ENCODE results near the gene ARFGAP2. TPM values are rescaled to one million over a fixed set of nuclear protein-coding genes. Genes with fewer than 3 reads are reported as not detected.

Gene ARFGAP2
- total and polyA plus RNA-seq, 10 donors: 46.7 to 216 (median 93.6) TPM

DNA sequence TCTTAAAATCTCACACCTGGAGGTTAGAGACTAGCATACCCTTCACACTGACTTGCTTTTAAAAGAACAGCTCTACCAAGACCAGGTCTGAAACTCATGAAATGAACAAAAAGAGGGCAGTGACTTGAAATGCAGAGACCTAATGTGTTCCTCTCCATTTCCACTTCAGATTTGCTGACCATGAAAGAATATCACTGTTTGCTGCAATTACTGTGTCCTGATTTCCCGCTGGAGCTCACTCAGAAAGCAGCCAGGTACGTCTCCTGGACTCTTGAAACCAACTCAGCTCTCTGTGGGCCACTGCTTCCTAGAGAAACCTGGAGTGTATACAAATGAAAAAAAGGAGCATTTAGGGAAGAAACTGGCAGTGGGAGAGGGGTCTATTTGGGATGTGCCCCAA is 39.2 kb downstream of the ARFGAP2 start:
- intact Hi-C loops (cut with DNase I; ENCODE audit: low total_unique reads): no loop called here
- Histone ChIP-seq H3K9me3 (no peaks in the 10 kb centered on the region), H3K27me3 (replicated peaks in 1 of 7) (no peaks in the 10 kb centered on the region), H3K36me3 (peaks cover 0 to 27% (median 10%) of the 10 kb centered on the region in 6 donors), H3K4me3 (no peak overlapping the region), H3K4me1 (no peaks in the 10 kb centered on the region), H3K27ac (no peak overlapping the region)
- no peak for DNase-seq
- 93 to 100% (median 95%) methylated on average over 2 of the region's 2 CpGs for WGBS, 5 donors
- TF ChIP-seq POLR2A (IDR thresholded peaks at IDR 0.05) (no peak), POLR2AphosphoS5 (IDR thresholded peaks at IDR 0.05) (no peak)
- TF ChIP-seq, protein P1, sequence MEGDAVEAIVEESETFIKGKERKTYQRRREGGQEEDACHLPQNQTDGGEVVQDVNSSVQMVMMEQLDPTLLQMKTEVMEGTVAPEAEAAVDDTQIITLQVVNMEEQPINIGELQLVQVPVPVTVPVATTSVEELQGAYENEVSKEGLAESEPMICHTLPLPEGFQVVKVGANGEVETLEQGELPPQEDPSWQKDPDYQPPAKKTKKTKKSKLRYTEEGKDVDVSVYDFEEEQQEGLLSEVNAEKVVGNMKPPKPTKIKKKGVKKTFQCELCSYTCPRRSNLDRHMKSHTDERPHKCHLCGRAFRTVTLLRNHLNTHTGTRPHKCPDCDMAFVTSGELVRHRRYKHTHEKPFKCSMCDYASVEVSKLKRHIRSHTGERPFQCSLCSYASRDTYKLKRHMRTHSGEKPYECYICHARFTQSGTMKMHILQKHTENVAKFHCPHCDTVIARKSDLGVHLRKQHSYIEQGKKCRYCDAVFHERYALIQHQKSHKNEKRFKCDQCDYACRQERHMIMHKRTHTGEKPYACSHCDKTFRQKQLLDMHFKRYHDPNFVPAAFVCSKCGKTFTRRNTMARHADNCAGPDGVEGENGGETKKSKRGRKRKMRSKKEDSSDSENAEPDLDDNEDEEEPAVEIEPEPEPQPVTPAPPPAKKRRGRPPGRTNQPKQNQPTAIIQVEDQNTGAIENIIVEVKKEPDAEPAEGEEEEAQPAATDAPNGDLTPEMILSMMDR (IDR thresholded peaks at IDR 0.05 in 8 of 11, conservative IDR thresholded peaks at IDR 0.05 in 3 of 11): no peak

DNA sequence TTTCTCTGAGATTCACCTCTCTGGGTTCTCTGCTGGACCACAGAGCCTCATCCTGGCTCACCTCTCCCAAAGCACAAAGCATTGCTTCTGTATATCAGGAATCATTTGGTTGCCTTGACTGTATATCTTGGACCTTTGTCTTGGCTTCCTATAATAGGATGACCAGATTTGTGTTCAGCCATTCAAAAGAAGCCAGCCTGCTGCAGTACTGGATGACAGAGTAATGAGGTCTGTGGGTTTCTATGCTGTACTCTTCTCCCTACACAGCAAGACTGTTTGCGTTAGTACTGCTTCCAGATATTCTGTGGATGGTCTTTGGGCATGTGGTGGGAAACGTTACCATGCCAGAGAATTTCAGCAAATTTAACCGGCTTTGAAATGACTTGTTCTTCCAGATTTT is 39.8 kb downstream of the ARFGAP2 start:
- Histone ChIP-seq H3K36me3 (peaks cover 0 to 27% (median 10%) of the 10 kb centered on the region in 6 donors), H3K9me3 (no peaks in the 10 kb centered on the region), H3K27me3 (replicated peaks in 1 of 7) (no peaks in the 10 kb centered on the region), H3K27ac (no peak overlapping the region), H3K4me1 (no peaks in the 10 kb centered on the region), H3K4me3 (no peak overlapping the region)
- intact Hi-C loops (cut with DNase I; ENCODE audit: low total_unique reads): no loop called here
- DNase-seq: no peak
- no peak for TF ChIP-seq POLR2A (IDR thresholded peaks at IDR 0.05)
- 92 to 95% (median 94%) methylated on average over 3 of the region's 3 CpGs for WGBS, 5 donors

DNA sequence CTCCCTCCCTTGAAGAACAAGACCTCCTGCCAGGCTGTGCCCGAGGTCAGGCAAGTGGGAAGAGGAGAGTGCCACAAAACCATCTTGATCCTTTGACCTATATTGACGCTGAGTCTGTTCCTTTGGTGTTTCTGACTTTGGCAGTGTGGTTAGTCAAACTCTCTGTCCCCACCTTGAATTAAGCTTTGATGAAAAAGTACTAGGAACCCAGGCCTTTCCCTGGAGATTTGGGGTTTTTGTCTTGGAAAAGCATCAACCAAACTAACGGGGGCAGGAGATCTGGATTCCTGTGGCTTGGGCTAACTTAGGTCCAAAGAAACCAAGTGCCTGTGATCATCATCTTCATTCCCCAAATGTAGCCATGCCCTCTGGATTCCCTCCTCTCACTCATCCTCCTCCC is 40.4 kb downstream of the ARFGAP2 start:
- WGBS, 5 donors: 67 to 91% (median 81%) methylated on average over 3 of the region's 3 CpGs
- TF ChIP-seq, protein P1 (IDR thresholded peaks at IDR 0.05 in 8 of 11, conservative IDR thresholded peaks at IDR 0.05 in 3 of 11): no peak
- TF ChIP-seq POLR2A (IDR thresholded peaks at IDR 0.05) (no peak), POLR2AphosphoS5 (IDR thresholded peaks at IDR 0.05) (no peak)
- intact Hi-C loops (cut with DNase I; ENCODE audit: low total_unique reads): no loop called here

DNA sequence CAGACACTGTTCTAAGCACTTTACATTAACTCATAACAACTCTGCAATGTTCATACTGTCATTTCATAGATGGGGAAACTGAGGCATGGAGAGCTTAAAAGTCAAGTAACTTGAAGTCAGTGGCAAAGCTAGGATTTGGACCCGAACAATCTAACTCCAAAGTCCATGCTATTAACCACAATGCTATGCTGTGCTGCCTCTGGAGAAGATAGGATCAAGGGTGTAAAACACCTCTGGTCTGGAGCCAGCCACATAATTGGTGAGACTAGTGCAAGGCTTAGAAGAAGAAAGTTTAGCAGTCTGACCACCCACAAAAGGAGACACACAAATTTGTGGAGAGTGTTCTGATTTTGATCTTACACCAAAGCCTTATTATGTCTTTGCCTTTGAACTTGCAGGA is 43.7 kb downstream of the ARFGAP2 start:
- no peak for DNase-seq
- Histone ChIP-seq H3K27ac (no peak overlapping the region), H3K4me1 (no peaks in the 10 kb centered on the region), H3K36me3 (peaks cover 0 to 13% (median 8%) of the 10 kb centered on the region in 6 donors), H3K27me3 (replicated peaks in 1 of 7) (no peaks in the 10 kb centered on the region), H3K4me3 (no peak overlapping the region), H3K9me3 (no peaks in the 10 kb centered on the region)
- 82 to 100% (median 88%) methylated on average over 1 of the region's 1 CpG for WGBS, 5 donors
- intact Hi-C loops (cut with DNase I; ENCODE audit: low total_unique reads): no loop called here
- TF ChIP-seq POLR2A (IDR thresholded peaks at IDR 0.05) (no peak), POLR2AphosphoS5 (IDR thresholded peaks at IDR 0.05) (no peak)
- TF ChIP-seq, protein P1 (IDR thresholded peaks at IDR 0.05 in 8 of 11, conservative IDR thresholded peaks at IDR 0.05 in 3 of 11): no peak

More for the DNA sequence above, 40.4 kb downstream of the ARFGAP2 start:
- Histone ChIP-seq H3K27ac (no peak overlapping the region), H3K4me1 (no peaks in the 10 kb centered on the region), H3K9me3 (no peaks in the 10 kb centered on the region), H3K4me3 (no peak overlapping the region), H3K27me3 (replicated peaks in 1 of 7) (no peaks in the 10 kb centered on the region), H3K36me3 (peaks cover 0 to 27% (median 10%) of the 10 kb centered on the region in 6 donors)
- no peak for DNase-seq

DNA sequence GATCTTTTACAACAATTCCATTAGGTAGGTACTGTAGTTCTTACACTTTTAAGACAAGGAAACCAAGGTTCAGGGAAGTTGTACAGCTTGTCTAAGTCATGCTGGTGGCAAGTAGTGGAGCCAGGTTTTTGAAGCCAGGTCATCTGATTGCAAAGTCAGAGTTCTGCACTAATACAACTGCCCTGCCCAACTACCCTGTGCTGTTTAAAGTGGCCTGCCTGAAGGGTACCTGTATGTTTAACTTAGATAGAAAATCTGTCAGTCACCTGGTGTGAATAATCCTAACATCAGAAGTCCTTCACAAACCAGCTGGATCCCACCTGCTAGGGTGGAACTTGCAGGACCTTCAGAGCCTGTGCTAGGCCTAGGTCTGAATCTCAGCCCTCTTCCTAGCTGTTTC is 44.2 kb downstream of the ARFGAP2 start:
- Histone ChIP-seq H3K9me3 (no peaks in the 10 kb centered on the region), H3K4me1 (no peaks in the 10 kb centered on the region), H3K27me3 (replicated peaks in 1 of 7) (no peaks in the 10 kb centered on the region), H3K36me3 (peaks cover 0 to 8% (median 3%) of the 10 kb centered on the region in 6 donors), H3K4me3 (no peak overlapping the region), H3K27ac (no peak overlapping the region)
- intact Hi-C loops (cut with DNase I; ENCODE audit: low total_unique reads): no loop called here
- no peak for DNase-seq
- no peak for TF ChIP-seq POLR2A (IDR thresholded peaks at IDR 0.05)
- TF ChIP-seq, protein P1 (IDR thresholded peaks at IDR 0.05 in 8 of 11, conservative IDR thresholded peaks at IDR 0.05 in 3 of 11): no peak
- no peak for TF ChIP-seq POLR2AphosphoS5 (IDR thresholded peaks at IDR 0.05)
